Activated CD8-positive, alpha-beta memory T cell treated with anti-CD3 and anti-CD28 coated beads, Interleukin-2, amount 50 U/mL, for 1 hour (primary cell): ENCODE data around the gene SLC16A10.

ENCODE experiments used
- DNase-seq: peaks from one replicate; pipeline ENCODE4 v3.0.0-alpha.2; 2020; ENCODE audit errors: extremely low read depth

The SLC16A10 gene

GRCh38 chr6:111259089-111259831, 172.0 kb downstream of the SLC16A10 start:
- DNase-seq, result peak; percentile 99

GRCh38 chr6:111260570-111261298, 173.4 kb downstream of the SLC16A10 start:
- DNase-seq, result no peak

GRCh38 chr6:111263837-111264236, 176.5 kb downstream of the SLC16A10 start:
- DNase-seq, result no peak

- no peak for DNase-seq
These were observed 178.5 kb downstream of the SLC16A10 start for GRCh38 chr6:111265842-111266241.

GRCh38 chr6:111266276-111266675, 179.0 kb downstream of the SLC16A10 start:
- no peak for DNase-seq

GRCh38 chr6:111267764-111268333, 180.5 kb downstream of the SLC16A10 start:
- no peak for DNase-seq

GRCh38 chr6:111269401-111269970, 182.2 kb downstream of the SLC16A10 start:
- DNase-seq, result no peak

- DNase-seq, result no peak
These were observed 182.8 kb downstream of the SLC16A10 start for GRCh38 chr6:111270121-111270520.

- no peak for DNase-seq
These were observed 187.4 kb downstream of the SLC16A10 start for GRCh38 chr6:111274593-111275217.

- DNase-seq, result no peak
These were observed 189.0 kb downstream of the SLC16A10 start for GRCh38 chr6:111276335-111276734.

- DNase-seq, result no peak
These were observed 189.4 kb downstream of the SLC16A10 start for GRCh38 chr6:111276736-111277135.

GRCh38 chr6:111277819-111278218, 190.5 kb downstream of the SLC16A10 start:
- DNase-seq, result no peak

GRCh38 chr6:111278731-111279130, 191.4 kb downstream of the SLC16A10 start:
- DNase-seq, result no peak

- no peak for DNase-seq
These were observed 193.2 kb downstream of the SLC16A10 start for GRCh38 chr6:111280445-111280955.
